ENCODE data around the gene SHISA9.

DNA sequence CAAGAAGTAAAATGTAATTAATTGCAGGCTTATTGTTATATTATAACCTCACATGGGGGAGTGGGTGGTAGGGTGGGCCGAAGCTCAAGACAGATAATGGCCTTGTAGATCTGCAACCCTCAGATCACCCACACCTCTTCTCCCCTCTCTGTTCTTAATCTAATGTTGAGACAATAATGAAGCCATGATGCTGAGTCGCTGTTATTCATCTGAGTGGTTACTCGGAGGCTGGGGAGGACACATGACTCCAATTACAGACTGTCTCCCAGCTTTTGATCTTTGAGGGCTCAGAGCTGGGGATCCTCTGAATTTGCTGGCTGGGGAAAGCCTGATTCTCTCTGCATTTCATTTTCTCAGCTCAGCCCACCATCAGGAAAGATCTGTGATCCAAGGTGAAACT, 275.3 kb downstream of the SHISA9 start:
- TF ChIP-seq POLR2A (IDR thresholded peaks at IDR 0.05): no peak
- no peak for TF ChIP-seq EP300 (IDR thresholded peaks at IDR 0.05)
